SKM-1 (cell line): ENCODE measurements around the gene CEBPZ.
"Not testable (repeated sequence)": the region's sequence is repeated elsewhere in the genome, so short reads cannot be mapped to it uniquely, and the experiment has no call there.

Source experiments
- DNase-seq: peaks from one replicate; lab custom pipeline; 2025; ENCODE audit not compliant: unreplicated experiment; lab: John Stamatoyannopoulos, UW

CEBPZ gene

GRCh38 chr2:37231241-37232130 is at the start of gene CEBPZ, which contains the start of gene NDUFAF7:
TSS of gene CEBPZ (minus strand) at chr2:37231596. CDS start at chr2:37231567, 29 bp downstream.
TSS of gene NDUFAF7 (plus strand) at chr2:37231658. CDS start at chr2:37231706, 48 bp downstream.
- peak; percentile 81 for DNase-seq

- no peak for DNase-seq
Observed at GRCh38 chr2:37276291-37276690, 44.9 kb upstream of the CEBPZ start.

- DNase-seq, result no peak
Observed at GRCh38 chr2:37274359-37274965, 43.1 kb upstream of the CEBPZ start.

- DNase-seq, result no peak
Observed at GRCh38 chr2:37271376-37272067, 40.1 kb upstream of the CEBPZ start.

- DNase-seq, result no peak
Observed at GRCh38 chr2:37268111-37268510, 36.7 kb upstream of the CEBPZ start.

GRCh38 chr2:37267685-37268084 is 36.3 kb upstream of the CEBPZ start:
- DNase-seq, result no peak

GRCh38 chr2:37263839-37264238 is 32.4 kb upstream of the CEBPZ start:
- no peak for DNase-seq

- DNase-seq, result no peak
Observed at GRCh38 chr2:37262522-37262921, 31.1 kb upstream of the CEBPZ start.

- DNase-seq, result no peak
Observed at GRCh38 chr2:37250869-37251740, 19.7 kb upstream of the CEBPZ start.

- DNase-seq, result no peak
Observed at GRCh38 chr2:37246205-37246604, 14.8 kb upstream of the CEBPZ start.

- no peak for DNase-seq
Observed at GRCh38 chr2:37244755-37245154, 13.4 kb upstream of the CEBPZ start.

GRCh38 chr2:37244017-37244416 is 12.6 kb upstream of the CEBPZ start:
- DNase-seq, result no peak

GRCh38 chr2:37243435-37243834 is 12.0 kb upstream of the CEBPZ start:
- DNase-seq, result no peak

GRCh38 chr2:37232131-37232933 is 936 bp upstream of the CEBPZ start:
- DNase-seq, result no peak

GRCh38 chr2:37230581-37230980 is 815 bp downstream of the CEBPZ start:
- DNase-seq, result no peak

GRCh38 chr2:37228788-37229187 is 2.6 kb downstream of the CEBPZ start:
- DNase-seq, result no peak

GRCh38 chr2:37226863-37227262 is 4.5 kb downstream of the CEBPZ start:
- DNase-seq, result no peak

- not testable (repeated sequence) for DNase-seq
Observed at GRCh38 chr2:37225129-37225528, 6.3 kb downstream of the CEBPZ start.

- no peak for DNase-seq
Observed at GRCh38 chr2:37224063-37224462, 7.3 kb downstream of the CEBPZ start.

GRCh38 chr2:37223131-37223530 is 8.3 kb downstream of the CEBPZ start:
- no peak for DNase-seq
